H9 (cell line): ENCODE results near the gene SLC35F3. TPM values are rescaled to one million over a fixed set of nuclear protein-coding genes. Genes with fewer than 3 reads are reported as not detected.

Experiments used
- DNase-seq: peaks from one replicate; pipeline ENCODE4 v3.0.0-alpha.2; 2017
- H2AFZ ChIP-seq: one replicate; pipeline ENCODE4 v1.6.1; 2013; ENCODE audit warnings: mild to moderate bottlenecking, low read length, control low read depth, moderate library complexity
- H2AK5ac ChIP-seq: 2 replicates; pipeline ENCODE4 v1.6.1; 2013; ENCODE audit warnings: low read length, control low read depth, mixed read lengths; ENCODE audit not compliant: insufficient read length
- H2BK120ac ChIP-seq: one replicate; pipeline ENCODE4 v1.6.1; 2013; ENCODE audit warnings: low read depth, mild to moderate bottlenecking, low read length, control low read depth, inconsistent platforms; ENCODE audit not compliant: poor library complexity, severe bottlenecking
- H2BK12ac ChIP-seq: 2 replicates; pipeline ENCODE4 v1.6.1; 2013; ENCODE audit warnings: low read length, control low read depth, mixed read lengths, low read depth; ENCODE audit not compliant: insufficient read length
- H2BK15ac ChIP-seq: 2 replicates; pipeline ENCODE4 v1.6.1; 2013; ENCODE audit warnings: low read depth, low read length, control low read depth
- H2BK20ac ChIP-seq: one replicate; pipeline ENCODE4 v1.6.1; 2013; ENCODE audit warnings: low read depth, mild to moderate bottlenecking, low read length, control low read depth, inconsistent platforms; ENCODE audit not compliant: poor library complexity, severe bottlenecking
- H2BK5ac ChIP-seq: 2 replicates; pipeline ENCODE4 v1.6.1; 2013; ENCODE audit warnings: low read length, control low read depth, mixed read lengths; ENCODE audit not compliant: insufficient read length
- H3K14ac ChIP-seq: 2 replicates; pipeline ENCODE4 v1.6.1; 2013; ENCODE audit warnings: low read length, control low read depth; ENCODE audit not compliant: insufficient read depth
- H3K18ac ChIP-seq: 2 replicates; pipeline ENCODE4 v1.6.1; 2013; ENCODE audit warnings: low read depth, mild to moderate bottlenecking, mixed read lengths, low read length, control low read depth; ENCODE audit not compliant: insufficient read length
- H3K23ac ChIP-seq: 2 replicates; pipeline ENCODE4 v1.6.1; 2013; ENCODE audit warnings: low read length, control low read depth, mixed read lengths, low read depth; ENCODE audit not compliant: insufficient read length
- H3K23me2 ChIP-seq: 2 replicates; pipeline ENCODE4 v1.6.1; 2013; ENCODE audit warnings: low read depth, mild to moderate bottlenecking, mixed read lengths, low read length, control low read depth; ENCODE audit not compliant: insufficient read length, poor library complexity, severe bottlenecking
- H3K27ac ChIP-seq: 2 replicates; pipeline ENCODE4 v1.5.1; 2013; ENCODE audit warnings: low read length, control low read depth, mixed read lengths, low read depth; ENCODE audit not compliant: insufficient read length
- H3K27me3 ChIP-seq: 2 replicates; pipeline ENCODE4 v1.6.1; 2013; ENCODE audit warnings: low read length, control low read depth, inconsistent platforms; ENCODE audit not compliant: insufficient read depth
- H3K4ac ChIP-seq: 2 replicates; pipeline ENCODE4 v1.6.1; 2013; ENCODE audit warnings: low read depth, mild to moderate bottlenecking, control low read depth, inconsistent platforms, low read length, moderate library complexity
- H3K4me1 ChIP-seq: 2 replicates; pipeline ENCODE4 v1.6.1; 2013; ENCODE audit warnings: low read length, control low read depth, inconsistent platforms; ENCODE audit not compliant: insufficient read depth
- H3K4me2 ChIP-seq: 2 replicates; pipeline ENCODE4 v1.6.1; 2013; ENCODE audit warnings: low read length, control low read depth, mixed read lengths; ENCODE audit not compliant: insufficient read length, insufficient read depth
- H3K56ac ChIP-seq: 2 replicates; pipeline ENCODE4 v1.6.1; 2013; ENCODE audit warnings: low read depth, mild to moderate bottlenecking, mixed read lengths, low read length, control low read depth; ENCODE audit not compliant: insufficient read length
- H3K79me1 ChIP-seq: 2 replicates; pipeline ENCODE4 v1.6.1; 2013; ENCODE audit warnings: low read depth, mild to moderate bottlenecking, moderate library complexity, low read length, control low read depth, inconsistent platforms; ENCODE audit not compliant: insufficient read depth, poor library complexity, severe bottlenecking
- H3K79me2 ChIP-seq: 2 replicates; pipeline ENCODE4 v1.6.1; 2013; ENCODE audit warnings: low read length, control low read depth, inconsistent platforms; ENCODE audit not compliant: insufficient read depth
- H3K9ac ChIP-seq: 2 replicates; pipeline ENCODE4 v1.6.1; 2013; ENCODE audit warnings: low read length, control low read depth, mixed read lengths; ENCODE audit not compliant: insufficient read length; ENCODE audit errors: extremely low read depth
- H3K9me3 ChIP-seq: one replicate; pipeline ENCODE4 v1.6.1; 2013; ENCODE audit warnings: low read depth, low read length, inconsistent platforms; ENCODE audit not compliant: control insufficient read depth
- H3T11ph ChIP-seq: one replicate; pipeline ENCODE4 v1.6.1; 2013; ENCODE audit warnings: mild to moderate bottlenecking, low read length, control low read depth, inconsistent platforms
- H4K20me1 ChIP-seq: one replicate; pipeline ENCODE4 v1.6.1; 2013; ENCODE audit not compliant: control insufficient read depth, insufficient read length, insufficient read depth
- H4K5ac ChIP-seq: 2 replicates; pipeline ENCODE4 v1.6.1; 2013; ENCODE audit warnings: low read depth, mild to moderate bottlenecking, mixed read lengths, low read length, control low read depth; ENCODE audit not compliant: insufficient read length
- H4K8ac ChIP-seq: replicated peaks from 2 replicates; pipeline ENCODE4 v1.6.1; 2013; ENCODE audit warnings: low read length, control low read depth, mixed read lengths, low read depth; ENCODE audit not compliant: insufficient read length
- H4K91ac ChIP-seq: 2 replicates; pipeline ENCODE4 v1.6.1; 2013; ENCODE audit warnings: low read depth, mild to moderate bottlenecking, moderate library complexity, mixed read lengths, low read length, control low read depth; ENCODE audit not compliant: insufficient read length
- H3K27ac Mint-ChIP-seq, 3 experiments: 2 replicates in 2 of 3; 3 replicates in 1 of 3; pipeline ENCODE4 v1.8.0; 2020 to 2021; ENCODE audit warnings: mixed read lengths in 3 of 3, mild to moderate bottlenecking in 1 of 3, moderate library complexity in 1 of 3
- H3K27me3 Mint-ChIP-seq: 2 replicates; pipeline ENCODE4 v1.8.0; 2021; ENCODE audit warnings: low read depth, mild to moderate bottlenecking, moderate library complexity, mixed read lengths
- H3K36me3 Mint-ChIP-seq, 3 experiments: 2 replicates in 2 of 3; 3 replicates in 1 of 3; pipeline ENCODE4 v1.8.0; 2020 to 2021; ENCODE audit warnings: low read depth in 3 of 3, mixed read lengths in 3 of 3; ENCODE audit not compliant: insufficient read depth in 1 of 3
- H3K4me1 Mint-ChIP-seq, 2 experiments: 2 replicates each; pipeline ENCODE4 v1.8.0; 2020; ENCODE audit warnings: mixed read lengths in 2 of 2
- H3K4me3 Mint-ChIP-seq, 2 experiments: 2 replicates in 1 of 2; 3 replicates in 1 of 2; pipeline ENCODE4 v1.8.0; 2020 to 2021; ENCODE audit warnings: mild to moderate bottlenecking in 2 of 2, mixed read lengths in 2 of 2, moderate library complexity in 1 of 2
- H3K9me3 Mint-ChIP-seq, 2 experiments: 2 replicates in 1 of 2; 3 replicates in 1 of 2; pipeline ENCODE4 v1.8.0; 2020; ENCODE audit warnings: mild to moderate bottlenecking in 2 of 2, mixed read lengths in 2 of 2, moderate library complexity in 1 of 2
- WGBS: extraction: QIAGEN DNeasy Blood & Tissue Kit; methylation state at CpG from one replicate; pipeline ENCODE4 v1.1.7; 2013; ENCODE audit warnings: missing lambda C conversion rate, low lambda C conversion rate, mixed read lengths; ENCODE audit not compliant: insufficient read length; ENCODE audit errors: extremely low coverage; 5-methylcytosine and 5-hydroxymethylcytosine counted together
- total RNA-seq: library from RNA; stranded (reverse); gene quantifications from 2 replicates; pipeline ENCODE4 v1.2.1, GENCODE V29; 2021
- TF ChIP-seq, protein P1 (sequence below): fragments of 200-600 bp; sonication (generic); conservative IDR thresholded peaks from 3 replicates; pipeline ENCODE4 v1.8.0; 2021; ENCODE audit warnings: antibody characterized with exemption, mild to moderate bottlenecking

The SLC35F3 gene
- total RNA-seq, 1 experiment from 2014 or later: 0.81 TPM

GRCh38 chr1:234322097-234322496 is 417.6 kb downstream of the SLC35F3 start:
- no peaks in the 10 kb centered on the region for H3K36me3 Mint-ChIP-seq
- TF ChIP-seq, protein P1, sequence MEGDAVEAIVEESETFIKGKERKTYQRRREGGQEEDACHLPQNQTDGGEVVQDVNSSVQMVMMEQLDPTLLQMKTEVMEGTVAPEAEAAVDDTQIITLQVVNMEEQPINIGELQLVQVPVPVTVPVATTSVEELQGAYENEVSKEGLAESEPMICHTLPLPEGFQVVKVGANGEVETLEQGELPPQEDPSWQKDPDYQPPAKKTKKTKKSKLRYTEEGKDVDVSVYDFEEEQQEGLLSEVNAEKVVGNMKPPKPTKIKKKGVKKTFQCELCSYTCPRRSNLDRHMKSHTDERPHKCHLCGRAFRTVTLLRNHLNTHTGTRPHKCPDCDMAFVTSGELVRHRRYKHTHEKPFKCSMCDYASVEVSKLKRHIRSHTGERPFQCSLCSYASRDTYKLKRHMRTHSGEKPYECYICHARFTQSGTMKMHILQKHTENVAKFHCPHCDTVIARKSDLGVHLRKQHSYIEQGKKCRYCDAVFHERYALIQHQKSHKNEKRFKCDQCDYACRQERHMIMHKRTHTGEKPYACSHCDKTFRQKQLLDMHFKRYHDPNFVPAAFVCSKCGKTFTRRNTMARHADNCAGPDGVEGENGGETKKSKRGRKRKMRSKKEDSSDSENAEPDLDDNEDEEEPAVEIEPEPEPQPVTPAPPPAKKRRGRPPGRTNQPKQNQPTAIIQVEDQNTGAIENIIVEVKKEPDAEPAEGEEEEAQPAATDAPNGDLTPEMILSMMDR: no peak

More at GRCh38 chr1:234322097-234322496, 417.6 kb downstream of the SLC35F3 start:
- Histone ChIP-seq H3K27ac (no peak overlapping the region), H3K79me2 (no peaks in the 10 kb centered on the region), H2BK5ac (no peak overlapping the region), H3T11ph (no peak overlapping the region), H2BK12ac (no peak overlapping the region), H2BK15ac (no peak overlapping the region), H3K4me1 (peaks cover under 1% of the 10 kb centered on the region; the same call in 1 of the 2 replicates), H3K27me3 (no peaks in the 10 kb centered on the region), H2AK5ac (no peak overlapping the region), H2AFZ (no peak overlapping the region), H3K9ac (no peak overlapping the region), H4K5ac (no peak overlapping the region), H3K79me1 (no peaks in the 10 kb centered on the region), H4K20me1 (no peaks in the 10 kb centered on the region), H3K14ac (no peak overlapping the region), H3K18ac (no peak overlapping the region), H3K4ac (no peak overlapping the region), H3K23ac (no peak overlapping the region), H4K91ac (no peak overlapping the region), H2BK20ac (no peak overlapping the region), H3K56ac (no peak overlapping the region), H3K23me2 (no peaks in the 10 kb centered on the region), H3K4me2 (no peak overlapping the region), H2BK120ac (no peak overlapping the region), H3K9me3 (no peaks in the 10 kb centered on the region), H4K8ac (no peak overlapping the region)
- Mint-ChIP-seq H3K9me3 (no peaks in the 10 kb centered on the region), H3K27ac (no peak overlapping the region), H3K4me3 (no peak overlapping the region), H3K27me3 (peaks cover 40% of the 10 kb centered on the region), H3K4me1 (peaks cover 16 to 19% of the 10 kb centered on the region in 2 experiments)
- no peak for DNase-seq
- WGBS: no CpG with 5 or more reads among the region's 3 CpGs
